ENCODE results near the gene SHCBP1L. TPM values are rescaled to one million over a fixed set of nuclear protein-coding genes. Genes with fewer than 3 reads are reported as not detected.
"Not testable (repeated sequence)": the region's sequence is repeated elsewhere in the genome, so short reads cannot be mapped to it uniquely, and the experiment has no call there.

Gene SHCBP1L
- total and polyA plus RNA-seq, 9 of the 15 experiments (the other 6 are each of a cell fraction or from before 2014, with no cell fraction given), result not detected

- BruUV-seq (replicated peaks), result no TSS peak
These were observed 47.6 kb downstream of the SHCBP1L start for GRCh38 chr1:182905321-182905720.

GRCh38 chr1:182901946-182902345 is 51.0 kb downstream of the SHCBP1L start:
- DNase-seq (ENCODE audit: extremely low read depth in 1 of 4, low spot score in 3 of 4); BruUV-seq (replicated peaks); FAIRE-seq; H3K9ac ChIP-seq (ENCODE audit: insufficient read depth in 1 of 2, low read depth in 2 of 2, low read length in 2 of 2); H3K4me1 ChIP-seq (replicated peaks in 1 of 2; ENCODE audit: control insufficient read depth in 2 of 2, insufficient read depth in 2 of 2, low read length in 2 of 2); H3K36me3 ChIP-seq (ENCODE audit: control insufficient read depth, insufficient read depth, low read length); H4K20me1 ChIP-seq (replicated peaks; ENCODE audit: control insufficient read depth, insufficient read depth, low read length); CTCF ChIA-PET (ENCODE audit: low intra/inter-chr PET ratio); H3K27ac ChIP-seq (ENCODE audit: extremely low read depth, low read depth, low read length); H3K27me3 ChIP-seq (ENCODE audit: control insufficient read depth in 2 of 2, insufficient read depth in 2 of 2, low read length in 2 of 2); H3K79me2 ChIP-seq (ENCODE audit: control insufficient read depth, insufficient read depth, low read length); in situ Hi-C loops (cut with MboI); H3K4me3 ChIP-seq; H2AFZ ChIP-seq (ENCODE audit: low read depth, low read length); ATAC-seq; H3K9me3 ChIP-seq (replicated peaks; ENCODE audit: control insufficient read depth, insufficient read depth, low read depth, low read length); intact Hi-C loops (cut with micrococcal nuclease); H3K9me1 ChIP-seq (ENCODE audit: control insufficient read depth, insufficient read depth, low read length); H3K4me2 ChIP-seq (ENCODE audit: insufficient read depth, low read length): not testable (repeated sequence)
- WGBS (ENCODE audit: insufficient coverage, low coverage, missing lambda C conversion rate), result 9% methylated on average over 5 of the region's 5 CpGs
- POLR2A ChIA-PET, result interaction anchor here (0.5 kb wide), 1 partner anchor 299 kb away, joined by 3 read pairs; no protein-coding TSS in a partner anchor

More at GRCh38 chr1:182905321-182905720, 47.6 kb downstream of the SHCBP1L start:
- intact Hi-C loops (cut with micrococcal nuclease), result no loop called here
- Histone ChIP-seq H3K27ac (ENCODE audit: extremely low read depth, low read depth, low read length) (no peak overlapping the region), H3K79me2 (ENCODE audit: control insufficient read depth, insufficient read depth, low read length) (no peaks in the 10 kb centered on the region), H3K36me3 (ENCODE audit: control insufficient read depth, insufficient read depth, low read length) (no peaks in the 10 kb centered on the region), H3K27me3 (ENCODE audit: control insufficient read depth in 2 of 2, insufficient read depth in 2 of 2, low read length in 2 of 2) (0 out of 5 replicates have a peak, but pooled peaks cover 0 to 2% of the 10 kb centered on the region in 2 experiments), H3K9me3 (replicated peaks; ENCODE audit: control insufficient read depth, insufficient read depth, low read depth, low read length) (no peaks in the 10 kb centered on the region), H4K20me1 (replicated peaks; ENCODE audit: control insufficient read depth, insufficient read depth, low read length) (no peaks in the 10 kb centered on the region), H3K9ac (ENCODE audit: insufficient read depth in 1 of 2, low read depth in 2 of 2, low read length in 2 of 2) (no peak overlapping the region), H3K4me1 (replicated peaks in 1 of 2; ENCODE audit: control insufficient read depth in 2 of 2, insufficient read depth in 2 of 2, low read length in 2 of 2) (no peaks in the 10 kb centered on the region), H3K4me2 (ENCODE audit: insufficient read depth, low read length) (no peak overlapping the region), H3K4me3 (no peak overlapping the region), H2AFZ (ENCODE audit: low read depth, low read length) (no peak overlapping the region), H3K9me1 (ENCODE audit: control insufficient read depth, insufficient read depth, low read length) (no peaks in the 10 kb centered on the region)
- WGBS (ENCODE audit: insufficient coverage, low coverage, missing lambda C conversion rate), result 26% methylated on average over 2 of the region's 2 CpGs
- ATAC-seq, result no peak
- no peak for TF ChIP-seq HDAC3 (IDR thresholded peaks at IDR 0.05; ENCODE audit: borderline replicate concordance, partially characterized antibody)
- no peak for TF ChIP-seq PHTF2 (CRISPR knock-in tag; IDR thresholded peaks at IDR 0.05)
- peak; percentile 32 for TF ChIP-seq ATF3 (IDR thresholded peaks at IDR 0.05)
- TF ChIP-seq ATF3 (CRISPR knock-in tag; conservative IDR thresholded peaks at IDR 0.05), result no peak
- TF ChIP-seq, protein P1, sequence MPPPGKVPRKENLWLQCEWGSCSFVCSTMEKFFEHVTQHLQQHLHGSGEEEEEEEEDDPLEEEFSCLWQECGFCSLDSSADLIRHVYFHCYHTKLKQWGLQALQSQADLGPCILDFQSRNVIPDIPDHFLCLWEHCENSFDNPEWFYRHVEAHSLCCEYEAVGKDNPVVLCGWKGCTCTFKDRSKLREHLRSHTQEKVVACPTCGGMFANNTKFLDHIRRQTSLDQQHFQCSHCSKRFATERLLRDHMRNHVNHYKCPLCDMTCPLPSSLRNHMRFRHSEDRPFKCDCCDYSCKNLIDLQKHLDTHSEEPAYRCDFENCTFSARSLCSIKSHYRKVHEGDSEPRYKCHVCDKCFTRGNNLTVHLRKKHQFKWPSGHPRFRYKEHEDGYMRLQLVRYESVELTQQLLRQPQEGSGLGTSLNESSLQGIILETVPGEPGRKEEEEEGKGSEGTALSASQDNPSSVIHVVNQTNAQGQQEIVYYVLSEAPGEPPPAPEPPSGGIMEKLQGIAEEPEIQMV (tag; conservative IDR thresholded peaks at IDR 0.05; ENCODE audit: low read depth), result no peak
- TF ChIP-seq NBN (IDR thresholded peaks at IDR 0.05; ENCODE audit: low read depth), result no peak
- ChIA-PET POLR2A (interaction anchor here (1.0 kb wide), 1 partner anchor 12 kb away, joined by 3 read pairs; no protein-coding TSS in a partner anchor), CTCF (ENCODE audit: low intra/inter-chr PET ratio) (no interaction called here)
- in situ Hi-C loops (cut with MboI), result no loop called here
- no peak for DNase-seq (ENCODE audit: extremely low read depth in 1 of 4, low spot score in 3 of 4)
- no peak for FAIRE-seq

Data from K562 (cell line).